LNCAP (cell line): ENCODE data around the gene TSPYL4.

Source experiments
- TF ChIP-seq, protein P1 (sequence below): fragments of 450-650 bp; IDR thresholded peaks from 2 replicates; pipeline ENCODE4 v1.5.1; 2017; ENCODE audit warnings: mild to moderate bottlenecking

TSPYL4 gene

DNA sequence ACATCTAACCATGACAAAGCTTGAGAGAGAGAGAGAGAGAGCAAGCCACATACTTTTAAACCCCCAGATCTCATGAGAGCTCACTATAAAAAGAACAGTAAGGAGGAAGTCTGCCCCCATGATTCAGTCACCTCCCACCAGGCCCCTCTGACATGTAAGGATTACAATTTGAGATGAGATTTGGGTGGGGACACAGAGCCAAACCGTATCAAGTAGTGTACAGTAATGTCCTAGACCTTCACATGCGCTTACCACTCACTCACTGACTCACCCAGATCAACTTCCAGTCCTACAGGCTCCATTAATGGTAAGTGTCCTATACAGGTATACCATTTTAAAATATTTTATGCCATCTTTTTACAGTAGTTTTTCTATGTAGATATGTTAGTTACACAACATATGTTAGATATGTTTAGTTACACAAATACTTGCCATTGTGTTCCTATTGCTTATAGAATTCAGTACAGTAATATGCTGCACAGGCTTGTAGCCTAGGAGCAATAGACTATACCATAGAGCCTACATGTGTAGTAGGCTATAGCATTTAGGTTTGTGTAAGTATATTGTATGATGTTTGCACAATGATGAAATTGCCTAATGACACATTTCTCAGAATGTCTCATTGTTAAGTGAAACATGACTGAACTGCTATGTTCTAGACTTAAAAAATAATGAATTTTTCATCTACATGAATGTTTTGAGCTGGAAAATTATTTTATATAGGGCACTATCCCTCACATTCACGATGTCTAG is 14.1 kb upstream of the TSPYL4 start:
- TF ChIP-seq, protein P1, sequence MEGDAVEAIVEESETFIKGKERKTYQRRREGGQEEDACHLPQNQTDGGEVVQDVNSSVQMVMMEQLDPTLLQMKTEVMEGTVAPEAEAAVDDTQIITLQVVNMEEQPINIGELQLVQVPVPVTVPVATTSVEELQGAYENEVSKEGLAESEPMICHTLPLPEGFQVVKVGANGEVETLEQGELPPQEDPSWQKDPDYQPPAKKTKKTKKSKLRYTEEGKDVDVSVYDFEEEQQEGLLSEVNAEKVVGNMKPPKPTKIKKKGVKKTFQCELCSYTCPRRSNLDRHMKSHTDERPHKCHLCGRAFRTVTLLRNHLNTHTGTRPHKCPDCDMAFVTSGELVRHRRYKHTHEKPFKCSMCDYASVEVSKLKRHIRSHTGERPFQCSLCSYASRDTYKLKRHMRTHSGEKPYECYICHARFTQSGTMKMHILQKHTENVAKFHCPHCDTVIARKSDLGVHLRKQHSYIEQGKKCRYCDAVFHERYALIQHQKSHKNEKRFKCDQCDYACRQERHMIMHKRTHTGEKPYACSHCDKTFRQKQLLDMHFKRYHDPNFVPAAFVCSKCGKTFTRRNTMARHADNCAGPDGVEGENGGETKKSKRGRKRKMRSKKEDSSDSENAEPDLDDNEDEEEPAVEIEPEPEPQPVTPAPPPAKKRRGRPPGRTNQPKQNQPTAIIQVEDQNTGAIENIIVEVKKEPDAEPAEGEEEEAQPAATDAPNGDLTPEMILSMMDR, result no peak

- TF ChIP-seq, protein P1, result no peak
These were observed 12.9 kb upstream of the TSPYL4 start for GRCh38 chr6:116266803-116267202.

- TF ChIP-seq, protein P1, result no peak
These were observed 11.4 kb upstream of the TSPYL4 start for GRCh38 chr6:116265041-116265829.

GRCh38 chr6:116263353-116263752 is 9.5 kb upstream of the TSPYL4 start:
- TF ChIP-seq, protein P1, result no peak

DNA sequence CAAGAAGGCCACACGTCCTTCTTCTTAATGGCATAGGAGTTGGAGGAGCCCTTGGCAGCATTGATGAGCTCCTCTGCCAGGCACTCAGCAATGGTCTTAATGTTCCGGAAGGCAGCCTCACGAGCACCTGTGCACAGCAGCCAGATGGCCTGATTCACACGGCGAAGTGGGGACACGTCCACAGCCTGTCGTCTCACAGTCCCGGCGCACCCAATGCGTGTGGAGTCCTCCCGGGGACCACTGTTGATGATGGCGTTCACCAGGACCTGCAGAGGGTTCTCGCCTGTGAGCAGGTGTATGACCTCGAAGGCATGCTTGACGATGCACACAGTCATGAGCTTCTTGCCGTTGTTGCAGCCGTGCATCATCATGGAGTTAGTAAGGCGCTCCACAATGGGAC is 4.6 kb upstream of the TSPYL4 start:
- TF ChIP-seq, protein P1, result no peak

- TF ChIP-seq, protein P1, result no peak
These were observed 2.8 kb upstream of the TSPYL4 start for GRCh38 chr6:116256694-116257093.

- TF ChIP-seq, protein P1, result no peak
These were observed 1.4 kb upstream of the TSPYL4 start for GRCh38 chr6:116255246-116255800.
